ENCODE results near the gene METTL22.

DNA sequence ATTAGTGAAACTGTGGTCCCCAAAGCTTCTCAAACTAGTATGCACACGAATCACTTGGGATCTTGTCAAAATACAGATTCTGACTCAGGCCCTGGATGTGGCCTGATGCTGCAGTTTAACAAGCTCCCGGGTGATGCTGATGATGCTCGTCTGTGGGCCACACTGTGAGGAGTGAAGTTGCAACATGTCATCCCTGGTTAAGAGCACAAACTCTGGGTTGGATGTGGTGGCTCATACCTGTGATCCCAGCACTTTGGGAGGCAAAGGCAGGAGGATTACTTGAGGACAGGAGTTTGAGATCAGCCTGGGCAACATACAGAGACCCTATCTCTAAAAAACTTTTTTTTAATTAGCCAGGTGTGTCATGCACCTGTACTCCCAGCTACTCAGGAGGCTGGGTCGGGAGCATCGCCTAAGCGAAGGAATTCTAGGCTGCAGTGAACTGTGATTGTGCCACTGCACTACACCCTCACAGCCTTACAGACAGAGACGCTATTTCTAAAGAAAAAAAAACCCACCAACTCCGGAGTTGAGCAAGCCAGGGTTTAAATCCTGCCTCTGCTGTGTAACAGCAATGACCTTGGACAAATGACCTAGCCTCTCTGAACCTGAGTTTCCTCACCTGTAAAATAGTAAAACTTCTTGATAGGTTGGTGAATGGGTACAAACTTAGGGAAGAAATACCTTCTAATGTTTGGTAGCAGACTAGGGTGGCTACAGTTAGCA lies 28.5 kb downstream of the METTL22 start:
- TF ChIP-seq, protein P1, sequence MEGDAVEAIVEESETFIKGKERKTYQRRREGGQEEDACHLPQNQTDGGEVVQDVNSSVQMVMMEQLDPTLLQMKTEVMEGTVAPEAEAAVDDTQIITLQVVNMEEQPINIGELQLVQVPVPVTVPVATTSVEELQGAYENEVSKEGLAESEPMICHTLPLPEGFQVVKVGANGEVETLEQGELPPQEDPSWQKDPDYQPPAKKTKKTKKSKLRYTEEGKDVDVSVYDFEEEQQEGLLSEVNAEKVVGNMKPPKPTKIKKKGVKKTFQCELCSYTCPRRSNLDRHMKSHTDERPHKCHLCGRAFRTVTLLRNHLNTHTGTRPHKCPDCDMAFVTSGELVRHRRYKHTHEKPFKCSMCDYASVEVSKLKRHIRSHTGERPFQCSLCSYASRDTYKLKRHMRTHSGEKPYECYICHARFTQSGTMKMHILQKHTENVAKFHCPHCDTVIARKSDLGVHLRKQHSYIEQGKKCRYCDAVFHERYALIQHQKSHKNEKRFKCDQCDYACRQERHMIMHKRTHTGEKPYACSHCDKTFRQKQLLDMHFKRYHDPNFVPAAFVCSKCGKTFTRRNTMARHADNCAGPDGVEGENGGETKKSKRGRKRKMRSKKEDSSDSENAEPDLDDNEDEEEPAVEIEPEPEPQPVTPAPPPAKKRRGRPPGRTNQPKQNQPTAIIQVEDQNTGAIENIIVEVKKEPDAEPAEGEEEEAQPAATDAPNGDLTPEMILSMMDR (IDR thresholded peaks at IDR 0.05; ENCODE audit: poor library complexity, severe bottlenecking): no peak
- no peak for TF ChIP-seq POLR2AphosphoS5 (IDR thresholded peaks at IDR 0.05)
- TF ChIP-seq, protein P2, sequence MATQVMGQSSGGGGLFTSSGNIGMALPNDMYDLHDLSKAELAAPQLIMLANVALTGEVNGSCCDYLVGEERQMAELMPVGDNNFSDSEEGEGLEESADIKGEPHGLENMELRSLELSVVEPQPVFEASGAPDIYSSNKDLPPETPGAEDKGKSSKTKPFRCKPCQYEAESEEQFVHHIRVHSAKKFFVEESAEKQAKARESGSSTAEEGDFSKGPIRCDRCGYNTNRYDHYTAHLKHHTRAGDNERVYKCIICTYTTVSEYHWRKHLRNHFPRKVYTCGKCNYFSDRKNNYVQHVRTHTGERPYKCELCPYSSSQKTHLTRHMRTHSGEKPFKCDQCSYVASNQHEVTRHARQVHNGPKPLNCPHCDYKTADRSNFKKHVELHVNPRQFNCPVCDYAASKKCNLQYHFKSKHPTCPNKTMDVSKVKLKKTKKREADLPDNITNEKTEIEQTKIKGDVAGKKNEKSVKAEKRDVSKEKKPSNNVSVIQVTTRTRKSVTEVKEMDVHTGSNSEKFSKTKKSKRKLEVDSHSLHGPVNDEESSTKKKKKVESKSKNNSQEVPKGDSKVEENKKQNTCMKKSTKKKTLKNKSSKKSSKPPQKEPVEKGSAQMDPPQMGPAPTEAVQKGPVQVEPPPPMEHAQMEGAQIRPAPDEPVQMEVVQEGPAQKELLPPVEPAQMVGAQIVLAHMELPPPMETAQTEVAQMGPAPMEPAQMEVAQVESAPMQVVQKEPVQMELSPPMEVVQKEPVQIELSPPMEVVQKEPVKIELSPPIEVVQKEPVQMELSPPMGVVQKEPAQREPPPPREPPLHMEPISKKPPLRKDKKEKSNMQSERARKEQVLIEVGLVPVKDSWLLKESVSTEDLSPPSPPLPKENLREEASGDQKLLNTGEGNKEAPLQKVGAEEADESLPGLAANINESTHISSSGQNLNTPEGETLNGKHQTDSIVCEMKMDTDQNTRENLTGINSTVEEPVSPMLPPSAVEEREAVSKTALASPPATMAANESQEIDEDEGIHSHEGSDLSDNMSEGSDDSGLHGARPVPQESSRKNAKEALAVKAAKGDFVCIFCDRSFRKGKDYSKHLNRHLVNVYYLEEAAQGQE (IDR thresholded peaks at IDR 0.05; ENCODE audit: borderline replicate concordance): no peak
- no peak for TF ChIP-seq EZH2 (IDR thresholded peaks at IDR 0.05; ENCODE audit: borderline replicate concordance, insufficient read depth, low read length, poor library complexity, severe bottlenecking)
- TF ChIP-seq EP300 (conservative IDR thresholded peaks at IDR 0.05; ENCODE audit: poor library complexity, severe bottlenecking): no peak
- no peak for TF ChIP-seq TAF1 (IDR thresholded peaks at IDR 0.05; ENCODE audit: low read depth)
- no peak for TF ChIP-seq RAD21 (conservative IDR thresholded peaks at IDR 0.05)
- no peak for TF ChIP-seq SMC3 (conservative IDR thresholded peaks at IDR 0.05; ENCODE audit: poor library complexity)
- no peak for TF ChIP-seq MXI1 (conservative IDR thresholded peaks at IDR 0.05; ENCODE audit: poor library complexity, severe bottlenecking)
